ENCODE measurements around the gene HEXB.
"Not testable (repeated sequence)": the region's sequence is repeated elsewhere in the genome, so short reads cannot be mapped to it uniquely, and the experiment has no call there.

Gene HEXB

GRCh38 chr5:74655206-74655605 is 29.8 kb upstream of the HEXB start:
- no peak for DNase-seq
- intact Hi-C loops (cut with DNase I): no loop called here

- intact Hi-C loops (cut with DNase I): no loop called here
- no peak for DNase-seq
Measured at GRCh38 chr5:74655716-74656115, 29.3 kb upstream of the HEXB start.

- DNase-seq: no peak
- intact Hi-C loops (cut with DNase I): no loop called here
Measured at GRCh38 chr5:74657165-74657564, 27.9 kb upstream of the HEXB start.

- no peak for DNase-seq
- intact Hi-C loops (cut with DNase I): no loop called here
Measured at GRCh38 chr5:74659172-74659571, 25.9 kb upstream of the HEXB start.

- intact Hi-C loops (cut with DNase I): no loop called here
- DNase-seq: no peak
Measured at GRCh38 chr5:74660140-74660539, 24.9 kb upstream of the HEXB start.

GRCh38 chr5:74660873-74661272 is 24.2 kb upstream of the HEXB start:
- DNase-seq: no peak
- intact Hi-C loops (cut with DNase I): no loop called here

- intact Hi-C loops (cut with DNase I): no loop called here
- DNase-seq: no peak
Measured at GRCh38 chr5:74664551-74664950, 20.5 kb upstream of the HEXB start.

GRCh38 chr5:74665273-74665672 is 19.8 kb upstream of the HEXB start:
- peak in 4 of 10 donors; percentile 32 to 83 (median 66) for DNase-seq
- intact Hi-C loops (cut with DNase I): no loop called here

GRCh38 chr5:74665816-74666215 is 19.2 kb upstream of the HEXB start:
- intact Hi-C loops (cut with DNase I): no loop called here
- no peak for DNase-seq

GRCh38 chr5:74667396-74667795 is 17.6 kb upstream of the HEXB start:
- DNase-seq: no peak
- intact Hi-C loops (cut with DNase I): no loop called here

GRCh38 chr5:74669821-74670220 is 15.2 kb upstream of the HEXB start:
- no peak for DNase-seq
- intact Hi-C loops (cut with DNase I): no loop called here

GRCh38 chr5:74670396-74671038 is 14.5 kb upstream of the HEXB start:
- intact Hi-C loops (cut with DNase I): no loop called here
- no peak for DNase-seq

GRCh38 chr5:74672215-74672877 is 12.7 kb upstream of the HEXB start:
- DNase-seq: no peak
- intact Hi-C loops (cut with DNase I): no loop called here

GRCh38 chr5:74673011-74673790 is 11.8 kb upstream of the HEXB start:
- intact Hi-C loops (cut with DNase I): loop anchor here (1.0 kb wide), 1 partner anchor 246 kb away; no protein-coding TSS in a partner anchor
- peak in 7 of 10 donors; percentile 19 to 91 (median 52) for DNase-seq

- DNase-seq; intact Hi-C loops (cut with DNase I): not testable (repeated sequence)
Measured at GRCh38 chr5:74676466-74676865, 8.6 kb upstream of the HEXB start.

GRCh38 chr5:74678123-74678522 is 6.9 kb upstream of the HEXB start:
- intact Hi-C loops (cut with DNase I); DNase-seq: not testable (repeated sequence)

GRCh38 chr5:74679300-74679699 is 5.7 kb upstream of the HEXB start:
- intact Hi-C loops (cut with DNase I): loop anchor here (1.0 kb wide), 1 partner anchor 10 kb away; no protein-coding TSS in a partner anchor
- DNase-seq: not testable (repeated sequence)

GRCh38 chr5:74679966-74680365 is 5.1 kb upstream of the HEXB start:
- intact Hi-C loops (cut with DNase I): loop anchor here (1.0 kb wide), 1 partner anchor 9 kb away; no protein-coding TSS in a partner anchor
- DNase-seq: no peak

- no peak for DNase-seq
- intact Hi-C loops (cut with DNase I): loop anchor here (5.0 kb wide), 1 partner anchor 81 kb away; the partner anchor contains the start of genes GFM2 and NSA2
Measured at GRCh38 chr5:74685979-74686631, 1.1 kb downstream of the HEXB start.

- intact Hi-C loops (cut with DNase I): loop anchor here (5.0 kb wide), 1 partner anchor 80 kb away; the partner anchor contains the start of genes GFM2 and NSA2
- DNase-seq: no peak
Measured at GRCh38 chr5:74686962-74687751, 2.1 kb downstream of the HEXB start.
